22Rv1 (cell line): Measurements from ENCODE around the gene AGAP1.
"Not testable (repeated sequence)": the region's sequence is repeated elsewhere in the genome, so short reads cannot be mapped to it uniquely, and the experiment has no call there.

Experiments
- CTCF ChIP-seq: fragments of 450-650 bp; IDR thresholded peaks from 2 replicates; pipeline ENCODE4 v1.5.1; 2017; ENCODE audit warnings: mild to moderate bottlenecking
- ZFX ChIP-seq: fragments of 450-650 bp; IDR thresholded peaks from 2 replicates; pipeline ENCODE4 v1.6.1; 2017; ENCODE audit warnings: antibody characterized with exemption, borderline replicate concordance

- not testable (repeated sequence) for TF ChIP-seq CTCF, ZFX
Measured at GRCh38 chr2:236090826-236091225, 597.0 kb downstream of the AGAP1 start.
